Esophagus squamous epithelium (tissue), 4 donors: Measurements from ENCODE around the gene PRKAR1B.

ENCODE experiments used
- POLR2A ChIP-seq, 4 donors: fragments of 450-650 bp; IDR thresholded peaks; one replicate each; pipeline ENCODE4 v1.6.1; 2017; ENCODE audit warnings: antibody characterized with exemption in 4 of 4, mild to moderate bottlenecking in 4 of 4, moderate library complexity in 3 of 4
- TF ChIP-seq, protein P1 (sequence below), 6 experiments: fragments of 450-650 bp in 4 of 6; fragments of 200-600 bp in 2 of 6; sonication (generic) in 2 of 6; IDR thresholded peaks; one replicate each; pipeline ENCODE4 v1.5.1; 2016 to 2019; ENCODE audit warnings: antibody characterized with exemption in 6 of 6, mild to moderate bottlenecking in 4 of 6, moderate library complexity in 4 of 6

DNA sequence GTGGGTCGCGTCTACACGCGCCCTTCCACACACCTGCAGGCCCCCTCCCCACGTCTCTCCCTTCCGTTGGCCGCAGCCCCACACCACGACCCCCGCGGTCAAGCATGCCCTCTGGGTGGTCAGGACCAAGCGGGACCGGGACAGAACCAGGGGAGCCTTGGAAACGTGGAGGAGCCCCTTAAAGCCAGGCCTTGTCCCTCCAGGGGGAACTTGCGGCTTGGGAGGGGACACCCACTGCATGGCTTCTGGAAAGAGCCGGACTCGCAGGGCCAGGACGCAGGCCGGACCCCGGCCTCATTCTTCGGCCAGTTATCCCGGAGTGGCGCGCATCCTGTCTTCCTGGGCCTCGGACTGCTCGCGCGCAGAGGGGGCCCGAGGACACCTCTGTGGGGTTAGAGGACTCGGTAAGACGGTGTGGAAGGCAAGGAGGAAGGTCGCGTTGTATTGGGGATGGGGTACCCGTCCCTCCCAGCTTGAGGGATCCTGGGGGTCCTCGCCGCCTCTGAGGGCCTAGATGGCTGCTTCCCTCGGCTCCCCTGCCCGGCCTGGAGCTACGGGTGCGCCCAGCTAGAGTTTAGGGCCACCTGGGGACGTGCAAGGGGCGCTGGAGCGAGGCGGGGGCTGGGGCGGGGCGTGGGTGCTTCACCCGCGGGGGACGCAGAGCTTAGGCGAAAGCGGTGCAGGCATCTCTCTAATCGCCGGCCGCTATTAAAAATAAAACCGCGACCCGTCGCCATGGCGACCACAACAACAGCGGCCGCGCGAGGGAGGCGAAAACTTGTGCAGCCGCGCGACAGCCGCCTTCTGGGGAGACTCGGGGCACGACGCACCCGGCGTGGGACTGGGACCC is 205.6 kb downstream of the PRKAR1B start:
- TF ChIP-seq, protein P1, sequence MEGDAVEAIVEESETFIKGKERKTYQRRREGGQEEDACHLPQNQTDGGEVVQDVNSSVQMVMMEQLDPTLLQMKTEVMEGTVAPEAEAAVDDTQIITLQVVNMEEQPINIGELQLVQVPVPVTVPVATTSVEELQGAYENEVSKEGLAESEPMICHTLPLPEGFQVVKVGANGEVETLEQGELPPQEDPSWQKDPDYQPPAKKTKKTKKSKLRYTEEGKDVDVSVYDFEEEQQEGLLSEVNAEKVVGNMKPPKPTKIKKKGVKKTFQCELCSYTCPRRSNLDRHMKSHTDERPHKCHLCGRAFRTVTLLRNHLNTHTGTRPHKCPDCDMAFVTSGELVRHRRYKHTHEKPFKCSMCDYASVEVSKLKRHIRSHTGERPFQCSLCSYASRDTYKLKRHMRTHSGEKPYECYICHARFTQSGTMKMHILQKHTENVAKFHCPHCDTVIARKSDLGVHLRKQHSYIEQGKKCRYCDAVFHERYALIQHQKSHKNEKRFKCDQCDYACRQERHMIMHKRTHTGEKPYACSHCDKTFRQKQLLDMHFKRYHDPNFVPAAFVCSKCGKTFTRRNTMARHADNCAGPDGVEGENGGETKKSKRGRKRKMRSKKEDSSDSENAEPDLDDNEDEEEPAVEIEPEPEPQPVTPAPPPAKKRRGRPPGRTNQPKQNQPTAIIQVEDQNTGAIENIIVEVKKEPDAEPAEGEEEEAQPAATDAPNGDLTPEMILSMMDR (IDR thresholded peaks at IDR 0.05) = no peak
- TF ChIP-seq POLR2A (IDR thresholded peaks at IDR 0.05) = no peak
